Sciatic nerve (tissue), 2 donors: Measurements from ENCODE around the gene TIMP1. TPM values are rescaled to one million over a fixed set of nuclear protein-coding genes. Genes with fewer than 3 reads are reported as not detected.
A peak's percentile ranks its signal among the peaks of the same experiment; 100 is the strongest.

Experiments
- ATAC-seq: fragments of 200-7000 bp; cut with Tn5 transposase; one replicate; pipeline ENCODE4 v1.9.1; 2020; ENCODE audit warnings: mild to moderate bottlenecking, moderate library complexity
- DNase-seq: peaks from one replicate; pipeline ENCODE4 v3.0.0-alpha.2; 2020; ENCODE audit warnings: low spot score
- intact Hi-C: fragments of 100-400 bp; cut with DNase I; formaldehyde crosslinking; loops from one replicate; pipeline ENCODE4 v1.14.2; 2022
- microRNA-seq: library from miRNA; unstranded; fragments of <30 nt; microRNA quantifications from one replicate; pipeline ENCODE4 v1.2.0, GENCODE V29; 2020
- total RNA-seq: library from RNA; stranded (reverse); fragmentation: NEBNext Ultra II Directional; extraction: Animal tissue kit (Norgen Biotek cat#: 25700); gene quantifications from one replicate; pipeline ENCODE4 v1.2.1, GENCODE V29; 2021
- donor health status: DM: no; HTN: no; CAD: no.
- donor health status: DM: no; HTN: no; CAD: no.

TIMP1 gene
- total RNA-seq, 1 donor from 2014 or later, result 288 TPM

DNA sequence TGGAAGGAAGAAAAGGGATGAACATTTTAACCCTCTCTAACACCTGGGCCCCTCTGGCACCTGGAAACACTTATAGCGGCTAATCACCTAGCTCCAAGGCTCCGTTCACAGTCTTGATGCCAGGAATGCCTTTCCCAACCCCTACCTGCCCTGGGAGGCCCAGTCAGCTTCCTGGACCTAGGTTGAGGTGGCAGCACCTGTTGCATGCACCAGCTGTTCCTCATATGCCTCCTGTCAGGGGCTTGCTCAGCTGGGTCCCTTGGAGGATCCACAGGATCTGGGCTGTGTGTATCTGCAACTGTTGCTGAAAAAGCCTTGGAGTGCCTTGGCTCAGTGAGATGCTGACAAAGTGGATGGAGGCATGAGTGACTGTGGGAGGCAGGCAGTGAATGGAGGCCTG lies 43.1 kb downstream of the TIMP1 start:
- ATAC-seq, result no peak
- DNase-seq, result no peak
- intact Hi-C loops, result no loop called here

DNA sequence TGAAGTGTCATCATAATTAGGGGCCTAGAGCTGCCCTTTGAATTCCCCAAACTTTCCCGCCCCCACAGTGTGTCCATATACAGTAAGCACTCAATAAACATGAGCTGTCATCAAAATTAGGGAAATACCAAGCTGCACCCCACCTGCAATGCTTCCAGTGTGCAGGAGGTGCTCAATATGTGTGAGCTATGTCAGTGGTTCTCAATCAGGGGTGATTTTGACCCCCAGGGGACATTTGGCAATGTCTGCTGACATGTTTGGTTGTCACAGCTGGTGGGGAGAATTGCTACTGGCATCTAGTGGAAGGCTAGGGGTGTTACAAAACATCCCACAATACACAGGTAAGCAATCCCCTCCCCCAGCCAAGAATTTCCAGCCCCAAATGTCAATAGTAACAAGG lies 46.7 kb downstream of the TIMP1 start:
- no peak for ATAC-seq
- no peak for DNase-seq
- intact Hi-C loops, result no loop called here

DNA sequence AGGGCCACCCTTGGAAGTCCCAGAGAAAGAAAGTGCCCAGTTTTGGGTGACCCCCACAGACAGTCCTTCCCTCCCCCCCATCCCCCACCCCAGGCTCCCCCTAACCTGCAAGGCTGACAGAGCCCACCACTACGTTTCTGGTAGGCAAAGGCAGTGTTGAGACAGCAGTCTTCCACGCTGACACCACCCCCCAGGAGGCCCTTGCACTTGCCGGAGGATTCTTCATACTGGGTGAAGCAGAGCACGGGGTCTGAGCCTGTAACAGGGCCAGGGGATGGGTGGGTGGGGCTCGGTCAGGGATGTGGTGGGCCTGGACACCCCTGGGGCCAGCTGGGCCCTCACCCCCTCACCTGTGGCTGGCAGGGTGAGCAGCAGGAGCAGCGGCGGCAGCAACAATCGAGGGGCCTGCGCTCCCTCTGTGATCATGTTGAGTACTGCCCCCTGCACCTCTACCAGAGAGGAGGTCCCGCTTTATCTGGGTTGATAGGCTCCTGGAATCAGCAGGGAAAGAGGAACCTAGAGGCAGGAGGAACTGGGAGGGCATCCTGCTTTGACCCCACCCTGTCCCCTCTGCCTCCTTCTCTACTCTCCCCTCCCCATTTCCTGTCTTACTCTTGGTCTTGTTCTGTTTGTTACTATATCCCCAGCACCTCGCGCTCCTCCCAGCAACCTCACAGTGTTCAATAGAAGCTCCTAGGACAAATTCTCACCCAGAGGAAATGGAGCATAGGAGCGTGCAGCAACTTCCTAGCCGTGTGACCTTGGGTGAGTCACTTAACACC lies 47.4 kb downstream of the TIMP1 start, which contains the start of gene CFP:
CFP (minus strand) TSS at position 512 of the 782 bp plus-strand sequence; CDS start at position 426, 86 bp downstream.
- ATAC-seq (no peak), DNase-seq (no peak)
- intact Hi-C loops, result no loop called here

DNA sequence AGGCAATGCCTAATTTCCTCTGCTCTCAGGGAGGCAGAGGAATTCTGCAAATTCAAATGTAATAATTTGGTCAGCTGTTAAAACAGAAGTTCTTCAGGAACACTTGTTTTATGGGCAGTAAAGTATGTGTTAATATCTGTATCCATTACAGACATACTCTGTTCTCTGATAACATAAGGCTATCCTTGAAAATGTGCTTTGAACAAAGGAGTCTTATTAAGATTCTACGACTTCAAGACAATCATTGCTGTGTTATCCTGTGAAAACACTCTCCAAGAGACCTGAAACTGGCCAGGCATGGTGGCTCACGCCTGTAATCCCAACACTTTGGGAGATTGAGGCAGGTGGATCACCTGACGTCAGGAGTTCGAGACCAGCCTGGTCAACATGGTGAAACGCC lies 49.4 kb downstream of the TIMP1 start:
- DNase-seq (no peak), ATAC-seq (peak; percentile 7)
- intact Hi-C loops, result no loop called here

DNA sequence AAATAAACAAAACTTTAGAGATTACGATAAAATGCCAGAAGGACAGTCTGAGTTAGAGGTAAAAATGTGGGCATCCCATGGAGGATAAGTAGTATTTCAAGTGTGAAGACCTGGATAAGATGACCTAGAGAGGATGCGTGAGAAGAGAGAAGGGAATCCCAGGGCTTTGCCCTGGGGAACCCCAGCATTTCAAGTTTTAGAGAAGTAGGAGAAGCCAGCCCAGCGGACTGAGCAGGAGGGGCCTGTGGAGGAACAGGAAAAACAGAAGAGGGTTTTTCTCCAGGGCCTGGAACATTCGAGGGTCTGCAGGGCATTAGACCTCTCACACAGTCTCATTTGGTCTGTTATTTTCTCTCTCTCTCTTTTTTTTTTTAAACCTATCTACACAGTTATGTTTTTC lies 50.4 kb downstream of the TIMP1 start:
- intact Hi-C loops, result no loop called here
- no peak for DNase-seq
- no peak for ATAC-seq

DNA sequence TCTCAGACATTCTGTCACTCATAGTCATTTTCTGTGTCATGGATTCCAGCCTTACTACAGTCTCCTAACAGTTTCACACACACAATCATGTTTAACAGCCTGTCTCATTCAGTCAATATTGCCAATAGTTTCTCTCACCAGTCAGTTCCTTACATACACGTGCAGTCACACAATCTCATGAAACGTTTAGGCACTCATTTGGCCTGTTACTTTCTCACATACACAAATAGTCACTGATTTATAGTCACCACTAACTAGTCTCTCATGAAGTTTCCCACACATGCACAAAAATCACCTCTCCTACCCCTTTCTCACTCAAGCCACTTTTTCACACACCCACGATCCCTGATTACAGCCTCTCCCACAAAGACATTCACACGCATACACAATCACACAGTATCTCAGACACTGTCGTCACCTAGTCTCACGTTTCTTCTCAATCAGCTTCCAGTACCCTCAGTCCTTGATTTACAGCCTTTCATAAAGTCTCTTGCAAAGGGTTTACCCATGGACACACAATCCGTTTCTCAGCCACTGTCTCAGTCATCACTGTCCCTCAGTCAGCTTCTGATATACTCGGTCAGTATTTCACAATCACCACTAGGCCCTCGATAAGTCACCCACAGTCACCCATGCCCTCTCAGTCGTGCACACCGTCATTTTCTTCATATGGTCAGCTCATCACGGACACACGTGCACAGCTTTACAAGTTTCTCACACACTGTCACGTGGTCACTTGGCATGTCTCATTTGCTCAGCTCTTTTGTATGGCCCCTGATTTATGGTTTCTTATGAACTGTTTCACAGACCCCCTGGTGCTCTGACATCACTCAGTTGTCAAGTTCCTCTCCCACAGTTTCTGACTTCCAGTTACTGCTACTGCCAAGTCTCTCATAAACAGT lies 51.7 kb downstream of the TIMP1 start:
- intact Hi-C loops, result no loop called here
- ATAC-seq (no peak), DNase-seq (no peak)

DNA sequence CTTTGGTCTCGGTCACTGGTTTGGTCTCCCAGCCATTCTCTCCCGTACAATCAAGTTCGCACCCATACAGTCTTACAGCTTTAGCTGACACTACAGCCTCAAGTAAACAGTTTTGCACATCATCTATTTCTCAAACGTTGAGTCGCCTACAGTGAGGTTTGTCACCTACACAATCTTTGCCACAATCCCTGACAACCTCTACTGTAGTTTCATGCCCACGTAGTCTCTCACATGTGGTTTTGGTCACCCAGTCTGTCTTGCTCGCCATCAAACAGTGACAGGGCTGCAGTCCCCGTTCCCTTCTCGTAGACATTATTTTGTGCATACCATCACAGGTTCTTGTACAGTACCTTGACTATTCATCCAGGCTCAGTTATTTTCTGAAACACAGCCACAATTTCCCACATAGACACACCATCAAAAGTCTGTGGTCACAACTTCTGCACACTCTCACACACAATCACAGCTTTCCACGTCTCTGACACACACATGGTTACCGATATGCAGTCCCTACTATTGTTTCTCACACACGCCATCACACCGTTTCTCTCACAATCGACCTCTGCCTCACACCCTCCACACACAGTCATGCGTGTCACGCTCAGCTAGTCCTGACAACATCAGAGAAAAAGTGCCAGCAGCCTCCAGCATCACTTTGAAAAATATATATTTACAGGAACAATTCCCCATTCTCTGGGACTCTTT lies 52.8 kb downstream of the TIMP1 start:
- ATAC-seq (no peak), DNase-seq (no peak)
- intact Hi-C loops, result no loop called here

Small RNA genes within 50 kb of the gene (microRNA-seq; reads per million reads assigned to microRNA genes)
- gene MIR4769, result not detected

Other genes starting within 250 kb of the TIMP1 start
- gene ZNF157, start 211.9 kb upstream of the TIMP1 start, total RNA-seq, result 0.71 TPM
- gene ZNF41, start 99.2 kb upstream of the TIMP1 start, total RNA-seq, result 11.6 TPM
- 60.5 TPM for gene ARAF, start 21.2 kb upstream of the TIMP1 start, total RNA-seq
- gene SYN1, start 37.4 kb downstream of the TIMP1 start, total RNA-seq, result 2.9 TPM
- gene CFP, start 47.5 kb downstream of the TIMP1 start, total RNA-seq, result 7.3 TPM
- gene ELK1, start 68.1 kb downstream of the TIMP1 start, total RNA-seq, result 24.1 TPM
- gene UXT, start 76.7 kb downstream of the TIMP1 start, total RNA-seq, result 65.3 TPM